ENCODE data around the gene ESYT2.

The ESYT2 gene

GRCh38 chr7:158733775-158734494 lies 95.4 kb downstream of the ESYT2 start:
- no peak overlapping the region for H3K27ac ChIP-seq (ENCODE audit: low read length)
- H3K36me3 ChIP-seq (ENCODE audit: insufficient read depth, low read depth, low read length) = peaks cover 32% of the 10 kb centered on the region

GRCh38 chr7:158733220-158733519 lies 96.1 kb downstream of the ESYT2 start:
- no peak overlapping the region for H3K9ac ChIP-seq (ENCODE audit: low read depth, low read length)
- H3K27ac ChIP-seq (ENCODE audit: low read length) = no peak overlapping the region
- H3K9me3 ChIP-seq (ENCODE audit: insufficient read depth, low read depth, low read length) = no peaks in the 10 kb centered on the region

More at GRCh38 chr7:158733775-158734494, 95.4 kb downstream of the ESYT2 start:
- peaks cover 14% of the 10 kb centered on the region; the same call in 1 of the 2 replicates for H3K4me1 ChIP-seq (ENCODE audit: insufficient read depth, low read length)
- H3K9ac ChIP-seq (ENCODE audit: low read depth, low read length) = no peak overlapping the region
- no peaks in the 10 kb centered on the region for H3K9me3 ChIP-seq (ENCODE audit: insufficient read depth, low read depth, low read length)
- no peaks in the 10 kb centered on the region for H3K27me3 ChIP-seq (ENCODE audit: insufficient read depth, low read length)
- H3K4me3 ChIP-seq (ENCODE audit: low read length) = no peak overlapping the region

DNA sequence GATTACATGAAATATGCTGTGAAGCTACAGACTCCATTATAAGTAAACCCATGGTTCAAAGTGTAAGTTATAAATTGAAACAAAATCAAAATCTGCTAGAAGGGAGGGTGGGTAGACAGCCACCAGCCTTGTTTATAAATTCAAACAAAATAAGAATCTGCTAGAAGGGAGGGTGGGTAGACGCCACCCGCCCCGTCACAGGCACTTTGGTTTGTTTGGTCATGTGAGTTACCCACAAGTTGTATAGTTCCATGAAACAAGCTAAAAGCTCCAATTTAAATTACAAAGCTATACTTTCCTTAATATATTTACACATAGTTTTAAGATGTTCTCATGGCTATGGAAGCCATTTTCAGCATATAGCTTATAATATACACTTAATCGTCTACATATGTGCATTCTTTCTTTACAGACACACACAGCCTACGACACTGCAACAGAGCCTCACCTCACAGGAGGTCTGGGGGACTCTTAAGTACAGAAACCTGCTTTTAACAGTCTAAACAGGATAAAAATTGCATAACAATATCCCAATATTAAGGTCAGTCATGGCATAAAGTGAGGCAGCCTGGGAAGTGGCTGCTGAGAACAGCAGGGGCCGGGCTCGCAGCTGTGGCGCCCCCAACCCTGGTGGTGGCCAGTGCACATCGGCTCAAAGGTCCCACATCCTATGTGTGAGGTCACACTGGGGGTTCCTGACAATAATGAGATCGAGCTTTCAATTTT lies 96.7 kb downstream of the ESYT2 start:
- Histone ChIP-seq H3K27ac (ENCODE audit: low read length) (no peak overlapping the region), H3K4me3 (ENCODE audit: low read length) (0 out of 2 replicates have a peak overlapping the region, but pooled peaks have one; percentile 23), H3K9ac (ENCODE audit: low read depth, low read length) (no peak overlapping the region), H3K36me3 (ENCODE audit: insufficient read depth, low read depth, low read length) (peaks cover 24% of the 10 kb centered on the region), H3K9me3 (ENCODE audit: insufficient read depth, low read depth, low read length) (no peaks in the 10 kb centered on the region), H3K27me3 (ENCODE audit: insufficient read depth, low read length) (no peaks in the 10 kb centered on the region), H3K4me1 (ENCODE audit: insufficient read depth, low read length) (peaks cover 14% of the 10 kb centered on the region; the same call in 1 of the 2 replicates)

More at GRCh38 chr7:158733220-158733519, 96.1 kb downstream of the ESYT2 start:
- Histone ChIP-seq H3K36me3 (ENCODE audit: insufficient read depth, low read depth, low read length) (peaks cover 25% of the 10 kb centered on the region), H3K4me1 (ENCODE audit: insufficient read depth, low read length) (peaks cover 14% of the 10 kb centered on the region; the same call in 1 of the 2 replicates), H3K4me3 (ENCODE audit: low read length) (0 out of 2 replicates have a peak overlapping the region, but pooled peaks have one; percentile 23), H3K27me3 (ENCODE audit: insufficient read depth, low read length) (no peaks in the 10 kb centered on the region)

GRCh38 chr7:158731761-158732160 lies 97.5 kb downstream of the ESYT2 start:
- Histone ChIP-seq H3K36me3 (ENCODE audit: insufficient read depth, low read depth, low read length) (peaks cover 16% of the 10 kb centered on the region), H3K9me3 (ENCODE audit: insufficient read depth, low read depth, low read length) (no peaks in the 10 kb centered on the region), H3K27me3 (ENCODE audit: insufficient read depth, low read length) (no peaks in the 10 kb centered on the region), H3K4me1 (ENCODE audit: insufficient read depth, low read length) (peaks cover 14% of the 10 kb centered on the region; the same call in 1 of the 2 replicates), H3K4me3 (ENCODE audit: low read length) (no peak overlapping the region), H3K27ac (ENCODE audit: low read length) (no peak overlapping the region), H3K9ac (ENCODE audit: low read depth, low read length) (no peak overlapping the region)

DNA sequence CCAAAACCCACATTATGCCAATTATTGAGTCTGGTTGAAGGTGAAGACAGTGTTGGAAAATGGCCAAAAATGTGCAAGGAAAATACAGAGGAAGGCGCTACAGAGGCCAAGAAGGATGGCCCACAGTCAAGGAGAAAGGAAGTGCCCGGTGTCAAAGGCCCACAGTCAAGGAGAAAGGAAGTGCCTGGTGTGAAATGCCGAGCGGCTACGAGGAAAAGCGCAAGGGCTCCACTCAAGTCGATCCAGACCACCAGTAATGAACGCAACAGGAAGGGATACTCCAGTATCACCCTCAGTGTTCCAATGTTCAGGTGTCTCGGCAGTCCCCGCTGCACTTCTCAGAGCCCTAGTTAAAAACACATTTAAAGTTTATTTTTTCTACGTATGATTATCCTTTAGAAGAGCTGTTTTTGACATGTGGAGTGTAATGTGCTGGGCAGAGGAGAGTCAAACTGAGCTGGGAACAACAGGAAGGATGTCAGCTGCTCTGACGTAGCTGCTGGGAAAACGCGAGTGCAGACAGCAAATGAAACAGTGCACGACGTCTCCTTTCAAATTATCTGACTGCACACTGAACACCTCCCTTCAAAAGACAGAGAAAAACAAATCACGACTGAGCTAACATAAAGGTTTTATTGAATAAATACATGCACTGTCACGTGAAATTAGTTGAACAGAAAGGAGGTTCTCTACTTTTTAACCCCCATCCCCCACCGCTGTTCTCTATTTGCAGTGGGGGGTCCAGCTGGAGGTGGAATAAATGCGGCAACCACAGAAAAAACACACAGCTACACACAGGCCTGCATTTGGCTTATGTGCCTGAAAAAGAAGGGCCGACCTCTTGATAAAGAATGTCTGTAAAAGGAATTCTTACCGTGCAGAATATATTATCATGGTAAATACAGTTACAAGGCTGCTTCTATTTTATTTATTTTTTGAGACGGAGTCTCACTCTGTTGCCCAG lies 98.6 kb downstream of the ESYT2 start:
- Histone ChIP-seq H3K4me3 (ENCODE audit: low read length) (no peak overlapping the region), H3K27me3 (ENCODE audit: insufficient read depth, low read length) (no peaks in the 10 kb centered on the region), H3K27ac (ENCODE audit: low read length) (no peak overlapping the region), H3K36me3 (ENCODE audit: insufficient read depth, low read depth, low read length) (0 out of 2 replicates have a peak, but pooled peaks cover 6% of the 10 kb centered on the region), H3K9ac (ENCODE audit: low read depth, low read length) (no peak overlapping the region), H3K4me1 (ENCODE audit: insufficient read depth, low read length) (peaks cover 14% of the 10 kb centered on the region; the same call in 1 of the 2 replicates), H3K9me3 (ENCODE audit: insufficient read depth, low read depth, low read length) (no peaks in the 10 kb centered on the region)

- H3K4me3 ChIP-seq (ENCODE audit: low read length) = no peak overlapping the region
- H3K4me1 ChIP-seq (ENCODE audit: insufficient read depth, low read length) = peaks cover 14% of the 10 kb centered on the region; the same call in 1 of the 2 replicates
- no peak overlapping the region for H3K9ac ChIP-seq (ENCODE audit: low read depth, low read length)
- no peaks in the 10 kb centered on the region for H3K27me3 ChIP-seq (ENCODE audit: insufficient read depth, low read length)
- H3K27ac ChIP-seq (ENCODE audit: low read length) = no peak overlapping the region
- H3K36me3 ChIP-seq (ENCODE audit: insufficient read depth, low read depth, low read length) = 0 out of 2 replicates have a peak, but pooled peaks cover 5% of the 10 kb centered on the region
- no peaks in the 10 kb centered on the region for H3K9me3 ChIP-seq (ENCODE audit: insufficient read depth, low read depth, low read length)
These were observed 99.5 kb downstream of the ESYT2 start for GRCh38 chr7:158729646-158730382.

DNA sequence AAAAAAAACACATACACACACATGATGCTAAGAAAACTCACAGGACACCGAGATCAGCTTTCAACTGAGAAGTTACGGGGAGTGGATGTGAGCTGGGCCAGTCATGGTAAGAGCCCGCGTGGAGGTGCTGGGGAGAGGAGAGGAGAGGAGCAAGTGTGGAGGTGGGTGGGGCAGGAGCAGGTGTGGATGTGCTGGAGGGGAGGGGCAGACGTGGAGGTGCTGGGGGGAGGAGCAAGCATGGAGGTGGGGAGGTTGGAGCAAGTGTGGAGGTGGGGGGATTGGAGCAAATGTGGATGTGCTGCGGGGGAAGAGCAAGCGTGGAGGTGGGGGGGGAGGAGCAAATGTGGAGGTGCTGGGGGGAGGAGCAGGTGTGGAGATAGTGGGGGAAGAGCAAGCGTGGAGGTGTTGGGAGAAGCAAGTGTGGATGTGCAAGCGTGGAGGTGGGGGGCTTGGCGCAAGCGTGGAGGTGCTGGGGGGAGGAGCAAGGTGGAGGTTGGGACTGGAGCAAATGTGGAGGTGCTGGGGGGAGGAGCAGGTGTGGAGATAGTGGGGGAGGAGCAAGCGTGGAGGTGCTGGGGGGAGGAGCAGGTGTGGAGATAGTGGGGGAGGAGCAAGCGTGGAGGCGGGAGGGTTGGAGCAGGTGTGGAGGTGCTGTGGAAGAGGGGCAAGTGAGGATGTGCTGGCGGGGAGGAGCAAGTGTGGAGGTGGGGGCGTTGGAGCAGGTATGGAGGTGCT lies 100.2 kb downstream of the ESYT2 start:
- no peak overlapping the region for H3K27ac ChIP-seq (ENCODE audit: low read length)
- H3K4me1 ChIP-seq (ENCODE audit: insufficient read depth, low read length) = peaks cover 14% of the 10 kb centered on the region; the same call in 1 of the 2 replicates
- H3K9ac ChIP-seq (ENCODE audit: low read depth, low read length) = no peak overlapping the region
- H3K9me3 ChIP-seq (ENCODE audit: insufficient read depth, low read depth, low read length) = no peaks in the 10 kb centered on the region
- H3K36me3 ChIP-seq (ENCODE audit: insufficient read depth, low read depth, low read length) = 0 out of 2 replicates have a peak, but pooled peaks cover 4% of the 10 kb centered on the region
- no peaks in the 10 kb centered on the region for H3K27me3 ChIP-seq (ENCODE audit: insufficient read depth, low read length)
- no peak overlapping the region for H3K4me3 ChIP-seq (ENCODE audit: low read length)

DNA sequence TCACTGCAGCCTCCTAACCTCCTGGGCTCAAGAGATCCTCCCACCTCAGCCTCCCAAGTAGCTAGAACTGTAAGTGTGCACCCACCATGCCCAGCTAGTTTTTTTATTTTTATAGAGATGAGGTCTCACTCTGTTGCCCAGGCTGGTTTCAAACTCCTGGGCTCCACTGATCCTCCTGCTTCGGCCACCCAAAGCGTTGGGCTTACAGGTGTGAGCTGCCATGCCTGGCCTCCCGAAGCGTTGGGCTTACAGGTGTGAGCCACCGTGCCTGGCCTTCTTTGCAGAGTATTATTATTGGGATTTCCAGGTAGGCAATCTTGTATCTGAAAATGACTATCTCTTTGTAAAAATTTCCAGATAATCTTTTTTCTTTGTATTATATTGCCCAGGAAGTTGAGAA lies 101.6 kb downstream of the ESYT2 start:
- no peak overlapping the region for H3K27ac ChIP-seq (ENCODE audit: low read length)
- H3K4me1 ChIP-seq (ENCODE audit: insufficient read depth, low read length) = peaks cover 7% of the 10 kb centered on the region; the same call in 1 of the 2 replicates
- H3K27me3 ChIP-seq (ENCODE audit: insufficient read depth, low read length) = no peaks in the 10 kb centered on the region
- no peak overlapping the region for H3K4me3 ChIP-seq (ENCODE audit: low read length)
- H3K36me3 ChIP-seq (ENCODE audit: insufficient read depth, low read depth, low read length) = no peaks in the 10 kb centered on the region
- no peaks in the 10 kb centered on the region for H3K9me3 ChIP-seq (ENCODE audit: insufficient read depth, low read depth, low read length)
- no peak overlapping the region for H3K9ac ChIP-seq (ENCODE audit: low read depth, low read length)

DNA sequence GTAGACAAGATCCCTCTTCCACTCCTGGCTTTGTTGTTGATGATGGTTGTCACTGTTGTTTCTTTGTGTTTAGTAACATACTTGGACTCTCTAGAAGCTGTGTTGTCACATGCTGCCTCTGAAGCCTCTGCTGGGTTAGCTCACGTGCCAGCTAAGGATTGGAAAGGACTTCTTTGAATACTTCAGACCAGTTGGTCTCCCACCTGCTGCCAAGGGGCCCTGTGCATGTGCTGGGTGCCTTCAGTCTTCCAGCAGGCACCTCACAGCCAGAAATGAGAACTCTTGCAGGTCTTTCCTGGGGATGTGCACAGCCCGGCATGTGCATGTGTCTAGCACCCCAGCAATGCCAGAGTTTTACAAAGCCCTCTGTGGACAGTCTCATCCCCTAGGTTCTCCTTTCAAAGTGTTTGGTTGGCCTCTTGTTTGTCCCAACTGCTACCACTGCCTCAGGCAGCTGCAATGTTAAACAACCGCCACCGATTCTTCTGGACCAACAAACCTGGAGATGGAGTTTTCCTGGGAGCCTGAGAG lies 103.0 kb downstream of the ESYT2 start:
- no peak overlapping the region for H3K27ac ChIP-seq (ENCODE audit: low read length)
- no peak overlapping the region for H3K4me3 ChIP-seq (ENCODE audit: low read length)
- H3K9ac ChIP-seq (ENCODE audit: low read depth, low read length) = no peak overlapping the region
- H3K9me3 ChIP-seq (ENCODE audit: insufficient read depth, low read depth, low read length) = no peaks in the 10 kb centered on the region
- no peaks in the 10 kb centered on the region for H3K27me3 ChIP-seq (ENCODE audit: insufficient read depth, low read length)
- no peaks in the 10 kb centered on the region for H3K36me3 ChIP-seq (ENCODE audit: insufficient read depth, low read depth, low read length)
- no peaks in the 10 kb centered on the region for H3K4me1 ChIP-seq (ENCODE audit: insufficient read depth, low read length)

DNA sequence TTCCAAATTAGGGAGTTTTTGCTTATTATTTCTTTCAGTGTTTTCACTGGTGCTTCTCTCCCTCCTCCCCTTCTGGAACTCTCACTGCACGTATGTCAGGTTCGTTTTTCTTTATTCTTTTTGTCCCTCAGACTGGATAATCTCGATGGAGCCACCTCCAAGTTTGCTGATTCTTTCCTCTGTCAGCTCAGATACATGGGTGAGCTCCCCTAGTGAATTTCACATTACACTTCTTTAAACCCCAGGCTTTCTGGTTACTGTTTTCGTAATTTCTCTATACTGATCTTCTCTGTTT lies 103.9 kb downstream of the ESYT2 start:
- Histone ChIP-seq H3K27ac (ENCODE audit: low read length) (no peak overlapping the region), H3K4me3 (ENCODE audit: low read length) (no peak overlapping the region), H3K4me1 (ENCODE audit: insufficient read depth, low read length) (no peaks in the 10 kb centered on the region), H3K9ac (ENCODE audit: low read depth, low read length) (no peak overlapping the region), H3K9me3 (ENCODE audit: insufficient read depth, low read depth, low read length) (no peaks in the 10 kb centered on the region), H3K36me3 (ENCODE audit: insufficient read depth, low read depth, low read length) (no peaks in the 10 kb centered on the region), H3K27me3 (ENCODE audit: insufficient read depth, low read length) (no peaks in the 10 kb centered on the region)
